ENCODE results near the gene OSBPL2. TPM values are rescaled to one million over a fixed set of nuclear protein-coding genes. Genes with fewer than 3 reads are reported as not detected.

OSBPL2 gene
- total RNA-seq, 5 donors from 2014 or later (not counting 1 experiment from before 2014, with no cell fraction given) = 57.0 to 70.1 (median 63.0) TPM

GRCh38 chr20:62195075-62195405 is 43.3 kb upstream of the OSBPL2 start:
- Histone ChIP-seq H3K27ac (ENCODE audit: low read length) (no peak overlapping the region), H3K36me3 (ENCODE audit: control insufficient read depth in 2 of 2, extremely low read depth in 1 of 2, insufficient read depth in 1 of 2, low read length in 1 of 2) (peaks cover 13 to 53% of the 10 kb centered on the region in 2 donors), H3K27me3 (replicated peaks in 1 of 2; ENCODE audit: control insufficient read depth in 2 of 2, extremely low read depth in 1 of 2, insufficient read depth in 2 of 2, low read length in 1 of 2) (no peaks in the 10 kb centered on the region), H3K4me3 (ENCODE audit: control insufficient read depth in 1 of 2, extremely low read depth in 1 of 2, low read length in 1 of 2) (no peak overlapping the region), H3K4me1 (ENCODE audit: control insufficient read depth in 1 of 2, extremely low read depth in 1 of 2, insufficient read depth in 2 of 2, low read length in 2 of 2) (no peaks in the 10 kb centered on the region), H3K9me3 (no peaks in the 10 kb centered on the region)
- peaks cover 27% of the 10 kb centered on the region for H3K36me3 Mint-ChIP-seq
- no peaks in the 10 kb centered on the region for H3K9me3 Mint-ChIP-seq
- ChIA-PET CTCF (no interaction called here), POLR2A (no interaction called here)
- WGBS (ENCODE audit: insufficient coverage) = 46% methylated on average over 5 of the region's 8 CpGs
- peaks cover 0 to 6% (median 1%) of the 10 kb centered on the region in 3 donors for H3K4me1 Mint-ChIP-seq
- no peak overlapping the region for H3K27ac Mint-ChIP-seq
- ATAC-seq (replicated peaks in 1 of 4) = no peak
- no peak overlapping the region for H3K4me3 Mint-ChIP-seq
- no peak for DNase-seq
- H3K27me3 Mint-ChIP-seq = no peaks in the 10 kb centered on the region

- Histone ChIP-seq H3K27ac (ENCODE audit: low read length) (no peak overlapping the region), H3K36me3 (ENCODE audit: control insufficient read depth in 2 of 2, extremely low read depth in 1 of 2, insufficient read depth in 1 of 2, low read length in 1 of 2) (peaks cover 13 to 53% of the 10 kb centered on the region in 2 donors), H3K9me3 (no peaks in the 10 kb centered on the region), H3K4me3 (ENCODE audit: control insufficient read depth in 1 of 2, extremely low read depth in 1 of 2, low read length in 1 of 2) (no peak overlapping the region), H3K4me1 (ENCODE audit: control insufficient read depth in 1 of 2, extremely low read depth in 1 of 2, insufficient read depth in 2 of 2, low read length in 2 of 2) (no peaks in the 10 kb centered on the region), H3K27me3 (replicated peaks in 1 of 2; ENCODE audit: control insufficient read depth in 2 of 2, extremely low read depth in 1 of 2, insufficient read depth in 2 of 2, low read length in 1 of 2) (no peaks in the 10 kb centered on the region)
- Mint-ChIP-seq H3K36me3 (peaks cover 28% of the 10 kb centered on the region), H3K27me3 (no peaks in the 10 kb centered on the region), H3K27ac (no peak overlapping the region), H3K9me3 (no peaks in the 10 kb centered on the region), H3K4me1 (peaks cover 0 to 6% (median 0%) of the 10 kb centered on the region in 3 donors), H3K4me3 (no peak overlapping the region)
- DNase-seq (no peak), ATAC-seq (replicated peaks in 1 of 4) (no peak)
- CTCF ChIA-PET = no interaction called here
- POLR2A ChIA-PET = no interaction called here
- WGBS (ENCODE audit: insufficient coverage) = 93% methylated on average over 10 of the region's 10 CpGs
Observed at GRCh38 chr20:62195736-62196135, 42.6 kb upstream of the OSBPL2 start.

- DNase-seq (no peak), ATAC-seq (replicated peaks in 1 of 4) (no peak)
- no peaks in the 10 kb centered on the region for H3K27me3 Mint-ChIP-seq
- WGBS (ENCODE audit: insufficient coverage) = 60% methylated on average over 1 of the region's 10 CpGs
- peaks cover 28% of the 10 kb centered on the region for H3K36me3 Mint-ChIP-seq
- H3K4me3 Mint-ChIP-seq = no peak overlapping the region
- Histone ChIP-seq H3K27me3 (replicated peaks in 1 of 2; ENCODE audit: control insufficient read depth in 2 of 2, extremely low read depth in 1 of 2, insufficient read depth in 2 of 2, low read length in 1 of 2) (no peaks in the 10 kb centered on the region), H3K4me1 (ENCODE audit: control insufficient read depth in 1 of 2, extremely low read depth in 1 of 2, insufficient read depth in 2 of 2, low read length in 2 of 2) (no peaks in the 10 kb centered on the region), H3K36me3 (ENCODE audit: control insufficient read depth in 2 of 2, extremely low read depth in 1 of 2, insufficient read depth in 1 of 2, low read length in 1 of 2) (peaks cover 13 to 53% of the 10 kb centered on the region in 2 donors), H3K9me3 (no peaks in the 10 kb centered on the region), H3K27ac (ENCODE audit: low read length) (no peak overlapping the region), H3K4me3 (ENCODE audit: control insufficient read depth in 1 of 2, extremely low read depth in 1 of 2, low read length in 1 of 2) (no peak overlapping the region)
- H3K4me1 Mint-ChIP-seq = peaks cover 0 to 6% (median 0%) of the 10 kb centered on the region in 3 donors
- ChIA-PET CTCF (no interaction called here), POLR2A (no interaction called here)
- H3K27ac Mint-ChIP-seq = no peak overlapping the region
- H3K9me3 Mint-ChIP-seq = no peaks in the 10 kb centered on the region
Observed at GRCh38 chr20:62196286-62196685, 42.0 kb upstream of the OSBPL2 start.

GRCh38 chr20:62197311-62197710 is 41.0 kb upstream of the OSBPL2 start:
- Histone ChIP-seq H3K27me3 (replicated peaks in 1 of 2; ENCODE audit: control insufficient read depth in 2 of 2, extremely low read depth in 1 of 2, insufficient read depth in 2 of 2, low read length in 1 of 2) (no peaks in the 10 kb centered on the region), H3K4me3 (ENCODE audit: control insufficient read depth in 1 of 2, extremely low read depth in 1 of 2, low read length in 1 of 2) (no peak overlapping the region), H3K36me3 (ENCODE audit: control insufficient read depth in 2 of 2, extremely low read depth in 1 of 2, insufficient read depth in 1 of 2, low read length in 1 of 2) (peaks cover 13 to 58% of the 10 kb centered on the region in 2 donors), H3K4me1 (ENCODE audit: control insufficient read depth in 1 of 2, extremely low read depth in 1 of 2, insufficient read depth in 2 of 2, low read length in 2 of 2) (no peaks in the 10 kb centered on the region), H3K27ac (ENCODE audit: low read length) (no peak overlapping the region), H3K9me3 (no peaks in the 10 kb centered on the region)
- ChIA-PET POLR2A (no interaction called here), CTCF (no interaction called here)
- ATAC-seq (replicated peaks in 1 of 4) = no peak
- 94% methylated on average over 6 of the region's 9 CpGs for WGBS (ENCODE audit: insufficient coverage)
- no peak overlapping the region for H3K4me3 Mint-ChIP-seq
- H3K4me1 Mint-ChIP-seq = peaks cover 0 to 6% (median 0%) of the 10 kb centered on the region in 3 donors
- no peak for DNase-seq
- no peaks in the 10 kb centered on the region for H3K9me3 Mint-ChIP-seq
- peaks cover 33% of the 10 kb centered on the region for H3K36me3 Mint-ChIP-seq
- H3K27ac Mint-ChIP-seq = no peak overlapping the region
- no peaks in the 10 kb centered on the region for H3K27me3 Mint-ChIP-seq

GRCh38 chr20:62197801-62198200 is 40.5 kb upstream of the OSBPL2 start:
- Mint-ChIP-seq H3K27ac (no peak overlapping the region), H3K36me3 (peaks cover 33% of the 10 kb centered on the region), H3K9me3 (no peaks in the 10 kb centered on the region), H3K4me1 (peaks cover 0 to 6% (median 0%) of the 10 kb centered on the region in 3 donors), H3K27me3 (no peaks in the 10 kb centered on the region), H3K4me3 (no peak overlapping the region)
- Histone ChIP-seq H3K27me3 (replicated peaks in 1 of 2; ENCODE audit: control insufficient read depth in 2 of 2, extremely low read depth in 1 of 2, insufficient read depth in 2 of 2, low read length in 1 of 2) (no peaks in the 10 kb centered on the region), H3K4me1 (ENCODE audit: control insufficient read depth in 1 of 2, extremely low read depth in 1 of 2, insufficient read depth in 2 of 2, low read length in 2 of 2) (no peaks in the 10 kb centered on the region), H3K36me3 (ENCODE audit: control insufficient read depth in 2 of 2, extremely low read depth in 1 of 2, insufficient read depth in 1 of 2, low read length in 1 of 2) (peaks cover 15 to 57% of the 10 kb centered on the region in 2 donors), H3K9me3 (no peaks in the 10 kb centered on the region), H3K27ac (ENCODE audit: low read length) (no peak overlapping the region), H3K4me3 (ENCODE audit: control insufficient read depth in 1 of 2, extremely low read depth in 1 of 2, low read length in 1 of 2) (no peak overlapping the region)
- no peak for DNase-seq
- CTCF ChIA-PET = no interaction called here
- POLR2A ChIA-PET = no interaction called here
- ATAC-seq (replicated peaks in 1 of 4) = no peak
- WGBS (ENCODE audit: insufficient coverage) = 98% methylated on average over 10 of the region's 18 CpGs

GRCh38 chr20:62198496-62198895 is 39.8 kb upstream of the OSBPL2 start:
- DNase-seq = no peak
- H3K27ac Mint-ChIP-seq = no peak overlapping the region
- H3K27ac ChIP-seq (ENCODE audit: low read length) = no peak overlapping the region
- H3K4me1 ChIP-seq (ENCODE audit: control insufficient read depth in 1 of 2, extremely low read depth in 1 of 2, insufficient read depth in 2 of 2, low read length in 2 of 2) = no peaks in the 10 kb centered on the region
- WGBS (ENCODE audit: insufficient coverage) = over 99% methylated on average over 13 of the region's 17 CpGs
- POLR2A ChIA-PET = no interaction called here
- no peaks in the 10 kb centered on the region for H3K9me3 Mint-ChIP-seq
- CTCF ChIA-PET = no interaction called here
- H3K27me3 ChIP-seq (replicated peaks in 1 of 2; ENCODE audit: control insufficient read depth in 2 of 2, extremely low read depth in 1 of 2, insufficient read depth in 2 of 2, low read length in 1 of 2) = no peaks in the 10 kb centered on the region
- no peak overlapping the region for H3K4me3 Mint-ChIP-seq
- peaks cover 14 to 56% of the 10 kb centered on the region in 2 donors for H3K36me3 ChIP-seq (ENCODE audit: control insufficient read depth in 2 of 2, extremely low read depth in 1 of 2, insufficient read depth in 1 of 2, low read length in 1 of 2)
- no peak overlapping the region for H3K4me3 ChIP-seq (ENCODE audit: control insufficient read depth in 1 of 2, extremely low read depth in 1 of 2, low read length in 1 of 2)
- H3K9me3 ChIP-seq = no peaks in the 10 kb centered on the region
- no peaks in the 10 kb centered on the region for H3K27me3 Mint-ChIP-seq
- peaks cover 0 to 6% (median 0%) of the 10 kb centered on the region in 3 donors for H3K4me1 Mint-ChIP-seq
- ATAC-seq (replicated peaks in 1 of 4) = no peak
- H3K36me3 Mint-ChIP-seq = peaks cover 39% of the 10 kb centered on the region

GRCh38 chr20:62198931-62199330 is 39.4 kb upstream of the OSBPL2 start:
- ATAC-seq (replicated peaks in 1 of 4) (no peak), DNase-seq (no peak)
- Histone ChIP-seq H3K27ac (ENCODE audit: low read length) (no peak overlapping the region), H3K4me1 (ENCODE audit: control insufficient read depth in 1 of 2, extremely low read depth in 1 of 2, insufficient read depth in 2 of 2, low read length in 2 of 2) (no peaks in the 10 kb centered on the region), H3K4me3 (ENCODE audit: control insufficient read depth in 1 of 2, extremely low read depth in 1 of 2, low read length in 1 of 2) (no peak overlapping the region), H3K27me3 (replicated peaks in 1 of 2; ENCODE audit: control insufficient read depth in 2 of 2, extremely low read depth in 1 of 2, insufficient read depth in 2 of 2, low read length in 1 of 2) (no peaks in the 10 kb centered on the region), H3K9me3 (no peaks in the 10 kb centered on the region), H3K36me3 (ENCODE audit: control insufficient read depth in 2 of 2, extremely low read depth in 1 of 2, insufficient read depth in 1 of 2, low read length in 1 of 2) (peaks cover 11 to 56% of the 10 kb centered on the region in 2 donors)
- peaks cover 42% of the 10 kb centered on the region for H3K36me3 Mint-ChIP-seq
- no peaks in the 10 kb centered on the region for H3K27me3 Mint-ChIP-seq
- WGBS (ENCODE audit: insufficient coverage) = 96% methylated on average over 16 of the region's 18 CpGs
- no peaks in the 10 kb centered on the region for H3K9me3 Mint-ChIP-seq
- ChIA-PET POLR2A (no interaction called here), CTCF (no interaction called here)
- no peak overlapping the region for H3K4me3 Mint-ChIP-seq
- no peak overlapping the region for H3K27ac Mint-ChIP-seq
- H3K4me1 Mint-ChIP-seq = peaks cover 0 to 6% (median 0%) of the 10 kb centered on the region in 3 donors
